ENCODE measurements around the gene MALL.
"Not testable (repeated sequence)": the region's sequence is repeated elsewhere in the genome, so short reads cannot be mapped to it uniquely, and the experiment has no call there.

MALL gene

DNA sequence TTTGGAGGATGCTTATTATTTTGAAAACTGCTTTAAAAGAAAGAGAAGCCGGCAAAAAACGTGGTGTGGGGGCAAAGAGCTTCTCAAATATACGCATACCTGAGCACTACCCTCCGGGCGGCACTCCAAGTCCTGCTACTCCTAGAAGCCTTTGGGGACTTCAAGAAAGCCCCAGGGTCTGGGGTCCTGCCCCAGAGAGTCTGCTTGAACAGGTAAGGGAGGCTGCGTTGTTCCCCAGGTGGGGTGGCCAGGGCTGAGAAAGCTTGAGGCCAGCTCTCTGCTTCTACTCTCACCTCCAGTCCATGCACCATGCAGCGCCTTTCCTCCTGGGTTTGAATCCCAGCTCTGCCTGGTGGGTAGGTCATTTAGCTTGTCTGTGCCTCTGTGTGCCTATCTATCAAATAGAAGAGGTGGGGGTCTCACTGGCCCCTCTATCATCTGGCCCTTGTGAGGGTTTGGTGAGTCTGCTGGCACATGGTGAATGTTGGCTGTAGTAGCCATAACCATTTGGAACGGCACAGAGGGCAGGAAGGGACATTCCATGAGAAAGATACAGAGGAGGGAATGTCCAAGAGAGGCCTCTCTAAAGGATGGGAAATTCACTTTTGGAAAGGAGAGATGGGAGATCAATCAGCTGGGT, 19.5 kb downstream of the MALL start:
- H3K27me3 ChIP-seq (ENCODE audit: control insufficient read depth in 1 of 2, insufficient read depth in 2 of 2, low read length in 2 of 2) = no peaks in the 10 kb centered on the region
- H3K27ac ChIP-seq (ENCODE audit: low read length) = no peak overlapping the region
- H3K36me3 ChIP-seq (ENCODE audit: control insufficient read depth in 2 of 2, insufficient read depth in 2 of 2, low read length in 2 of 2) = no peaks in the 10 kb centered on the region
- H3K4me3 ChIP-seq (ENCODE audit: low read length in 2 of 2) = no peak overlapping the region
- no peaks in the 10 kb centered on the region for H3K9me3 ChIP-seq (ENCODE audit: control insufficient read depth in 2 of 2, low read length in 2 of 2)
- H3K4me1 ChIP-seq (ENCODE audit: control insufficient read depth, insufficient read depth, low read length) = peaks cover 4% of the 10 kb centered on the region
- H3K9ac ChIP-seq (ENCODE audit: low read length in 2 of 2) = no peak overlapping the region

DNA sequence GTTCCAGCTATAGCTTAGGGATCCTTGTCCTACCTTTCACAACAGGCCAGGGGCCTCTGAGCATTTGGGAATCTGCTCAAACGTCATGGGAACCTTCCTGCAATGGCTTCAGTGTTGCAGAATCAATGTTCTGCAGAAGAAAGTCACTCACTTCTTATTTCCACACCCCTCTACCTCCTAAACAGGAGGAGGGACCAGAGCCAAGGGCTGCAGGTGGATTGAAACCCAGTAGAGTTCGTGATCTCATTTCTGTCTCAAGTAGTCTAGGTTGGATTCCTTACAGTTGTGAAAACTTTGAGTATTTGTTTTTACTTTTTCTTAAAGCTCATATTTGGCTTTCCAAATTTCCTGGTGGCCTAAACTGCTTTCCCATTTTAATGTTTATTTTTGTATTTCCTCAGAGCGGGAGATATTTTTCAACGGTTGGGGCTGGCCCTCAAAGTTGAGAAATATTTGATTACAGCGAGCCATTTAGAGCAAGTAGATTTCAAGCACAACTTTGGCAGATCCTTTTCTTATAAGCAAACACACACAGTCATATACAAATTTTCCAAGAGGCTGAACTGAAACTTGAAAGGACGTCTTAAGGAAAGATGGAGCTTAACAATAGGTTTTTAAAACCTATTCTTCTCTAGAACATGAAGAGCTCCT, 20.6 kb downstream of the MALL start:
- H3K4me1 ChIP-seq (ENCODE audit: control insufficient read depth, insufficient read depth, low read length); H3K36me3 ChIP-seq (ENCODE audit: control insufficient read depth in 2 of 2, insufficient read depth in 2 of 2, low read length in 2 of 2); H3K27ac ChIP-seq (ENCODE audit: low read length); H3K27me3 ChIP-seq (ENCODE audit: control insufficient read depth in 1 of 2, insufficient read depth in 2 of 2, low read length in 2 of 2); H3K4me3 ChIP-seq (ENCODE audit: low read length in 2 of 2); H3K9ac ChIP-seq (ENCODE audit: low read length in 2 of 2); H3K9me3 ChIP-seq (ENCODE audit: control insufficient read depth in 2 of 2, low read length in 2 of 2): not testable (repeated sequence)

DNA sequence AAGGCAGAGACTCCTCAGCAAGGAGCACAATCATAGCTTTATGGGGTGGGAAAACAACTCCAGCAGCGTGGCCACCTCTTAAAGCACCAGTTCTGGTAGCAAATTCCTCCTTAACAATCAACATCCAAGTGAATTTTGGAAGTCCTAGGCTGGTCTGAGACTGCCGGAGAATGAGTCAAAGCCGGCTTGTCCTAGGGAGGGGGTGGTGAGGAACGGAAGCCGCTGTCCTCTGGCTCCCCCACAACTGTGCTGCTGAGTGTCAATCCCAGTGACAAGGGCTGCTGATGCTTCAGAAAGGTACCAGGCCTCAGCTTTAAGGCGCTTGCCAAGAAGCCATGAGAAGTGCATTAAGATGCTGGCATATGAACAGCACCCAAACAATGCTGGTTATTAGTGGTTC, 21.7 kb downstream of the MALL start:
- not testable (repeated sequence) for H3K36me3 ChIP-seq (ENCODE audit: control insufficient read depth in 2 of 2, insufficient read depth in 2 of 2, low read length in 2 of 2); H3K4me3 ChIP-seq (ENCODE audit: low read length in 2 of 2); H3K27ac ChIP-seq (ENCODE audit: low read length); H3K9me3 ChIP-seq (ENCODE audit: control insufficient read depth in 2 of 2, low read length in 2 of 2); H3K4me1 ChIP-seq (ENCODE audit: control insufficient read depth, insufficient read depth, low read length); H3K27me3 ChIP-seq (ENCODE audit: control insufficient read depth in 1 of 2, insufficient read depth in 2 of 2, low read length in 2 of 2); H3K9ac ChIP-seq (ENCODE audit: low read length in 2 of 2)

DNA sequence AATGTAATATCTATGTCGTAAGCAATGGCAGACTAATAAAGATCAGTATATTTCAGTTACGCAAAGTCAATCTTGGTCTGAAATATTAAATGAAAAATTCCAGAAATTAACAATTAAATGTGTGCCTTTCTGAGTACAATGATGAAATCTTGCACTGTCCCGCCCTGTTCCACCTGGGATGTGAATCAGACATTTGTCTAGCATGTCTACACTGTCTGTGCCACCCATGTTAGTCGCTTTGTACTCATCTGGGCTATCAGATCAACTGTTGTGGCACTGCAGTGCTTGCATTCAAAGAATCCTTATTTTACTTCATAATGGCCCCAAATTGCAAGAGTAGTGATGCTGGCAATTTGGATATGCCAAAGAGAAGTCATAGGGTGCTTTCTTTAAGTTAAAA, 25.5 kb downstream of the MALL start:
- H3K4me3 ChIP-seq (ENCODE audit: low read length in 2 of 2); H3K36me3 ChIP-seq (ENCODE audit: control insufficient read depth in 2 of 2, insufficient read depth in 2 of 2, low read length in 2 of 2); H3K9ac ChIP-seq (ENCODE audit: low read length in 2 of 2); H3K9me3 ChIP-seq (ENCODE audit: control insufficient read depth in 2 of 2, low read length in 2 of 2); H3K27me3 ChIP-seq (ENCODE audit: control insufficient read depth in 1 of 2, insufficient read depth in 2 of 2, low read length in 2 of 2); H3K4me1 ChIP-seq (ENCODE audit: control insufficient read depth, insufficient read depth, low read length); H3K27ac ChIP-seq (ENCODE audit: low read length): not testable (repeated sequence)

DNA sequence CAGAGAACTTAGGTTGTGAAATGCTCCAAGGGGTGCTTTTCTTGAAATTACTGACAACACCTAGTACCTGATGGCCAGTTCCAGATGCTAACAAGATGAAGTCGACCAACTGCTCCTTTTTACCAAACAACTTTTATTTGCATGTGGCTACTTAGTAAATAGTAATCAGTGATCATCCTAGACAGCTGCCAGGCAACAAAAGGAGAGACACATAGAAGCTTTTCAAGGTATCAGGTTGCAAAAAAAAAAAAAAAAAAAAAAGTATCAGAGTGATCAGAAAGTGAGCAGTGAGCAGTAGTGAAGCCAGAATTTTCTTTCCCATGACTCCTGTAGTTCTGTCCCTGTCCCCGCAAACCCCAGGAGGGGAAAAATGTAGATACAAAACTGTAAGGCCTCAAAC, 31.9 kb downstream of the MALL start:
- not testable (repeated sequence) for H3K4me1 ChIP-seq (ENCODE audit: control insufficient read depth, insufficient read depth, low read length); H3K36me3 ChIP-seq (ENCODE audit: control insufficient read depth in 2 of 2, insufficient read depth in 2 of 2, low read length in 2 of 2); H3K4me3 ChIP-seq (ENCODE audit: low read length in 2 of 2); H3K27ac ChIP-seq (ENCODE audit: low read length); H3K9ac ChIP-seq (ENCODE audit: low read length in 2 of 2); H3K27me3 ChIP-seq (ENCODE audit: control insufficient read depth in 1 of 2, insufficient read depth in 2 of 2, low read length in 2 of 2); H3K9me3 ChIP-seq (ENCODE audit: control insufficient read depth in 2 of 2, low read length in 2 of 2)

DNA sequence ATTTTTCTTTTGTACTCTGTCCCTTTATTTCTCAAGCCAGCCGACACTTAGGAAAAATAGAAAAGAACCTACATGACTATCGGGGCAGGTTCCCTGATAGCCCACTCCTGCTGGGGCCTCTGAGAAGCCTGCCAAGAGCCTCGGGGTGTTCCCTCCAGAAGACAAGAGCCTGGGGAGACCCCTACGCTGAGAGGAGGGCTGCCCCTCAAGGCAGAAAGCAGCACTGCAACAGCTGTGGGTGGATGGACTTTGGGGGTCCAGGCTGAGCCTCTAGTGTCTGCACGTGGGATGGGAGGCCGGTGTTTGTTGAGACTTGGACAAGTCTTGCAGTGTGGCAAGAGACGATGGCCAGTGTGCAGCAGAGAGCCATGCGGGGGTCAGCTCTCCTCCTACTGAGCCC, 32.5 kb downstream of the MALL start:
- not testable (repeated sequence) for H3K4me3 ChIP-seq (ENCODE audit: low read length in 2 of 2); H3K36me3 ChIP-seq (ENCODE audit: control insufficient read depth in 2 of 2, insufficient read depth in 2 of 2, low read length in 2 of 2); H3K27me3 ChIP-seq (ENCODE audit: control insufficient read depth in 1 of 2, insufficient read depth in 2 of 2, low read length in 2 of 2); H3K9me3 ChIP-seq (ENCODE audit: control insufficient read depth in 2 of 2, low read length in 2 of 2); H3K27ac ChIP-seq (ENCODE audit: low read length); H3K4me1 ChIP-seq (ENCODE audit: control insufficient read depth, insufficient read depth, low read length); H3K9ac ChIP-seq (ENCODE audit: low read length in 2 of 2)

DNA sequence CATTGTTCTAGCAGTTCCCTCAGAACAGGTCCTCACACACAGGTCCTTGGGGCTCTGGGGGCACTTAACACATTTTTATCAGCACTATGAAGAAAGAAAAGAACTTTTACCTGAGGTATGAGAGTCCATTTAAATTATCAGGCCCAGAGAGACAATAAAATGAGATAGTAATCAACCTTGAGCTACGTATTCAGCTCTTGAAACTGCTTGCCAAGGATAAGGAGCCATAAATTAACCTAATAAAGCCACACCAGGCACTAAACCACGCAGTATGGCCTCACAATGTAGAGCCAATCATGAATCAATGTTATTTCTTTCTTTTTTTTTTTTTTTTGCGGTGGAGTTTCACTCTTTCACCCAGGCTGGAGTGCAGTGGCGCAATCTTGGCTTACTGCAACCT, 37.5 kb downstream of the MALL start:
- not testable (repeated sequence) for H3K4me3 ChIP-seq (ENCODE audit: low read length in 2 of 2); H3K4me1 ChIP-seq (ENCODE audit: control insufficient read depth, insufficient read depth, low read length); H3K9ac ChIP-seq (ENCODE audit: low read length in 2 of 2); H3K36me3 ChIP-seq (ENCODE audit: control insufficient read depth in 2 of 2, insufficient read depth in 2 of 2, low read length in 2 of 2); H3K27me3 ChIP-seq (ENCODE audit: control insufficient read depth in 1 of 2, insufficient read depth in 2 of 2, low read length in 2 of 2); H3K27ac ChIP-seq (ENCODE audit: low read length); H3K9me3 ChIP-seq (ENCODE audit: control insufficient read depth in 2 of 2, low read length in 2 of 2)

DNA sequence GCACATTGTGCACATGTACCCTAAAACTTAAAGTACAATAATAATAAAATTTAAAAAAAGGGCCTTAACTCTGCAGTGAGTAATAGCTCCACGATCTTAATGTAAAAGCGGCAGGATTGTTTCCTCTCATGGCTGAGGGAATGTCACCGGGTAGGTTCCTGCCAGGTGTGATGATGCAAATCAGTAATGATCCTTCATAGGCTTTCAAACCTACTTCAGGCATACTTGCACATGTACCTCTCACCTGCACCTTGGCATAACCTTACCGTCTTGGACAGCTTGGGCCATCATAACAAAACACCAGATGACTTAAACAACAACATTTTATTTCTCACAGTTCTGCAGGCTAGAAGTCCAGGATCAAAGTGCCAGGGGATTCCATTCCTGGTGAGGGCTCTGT, 39.7 kb downstream of the MALL start:
- not testable (repeated sequence) for H3K4me3 ChIP-seq (ENCODE audit: low read length in 2 of 2); H3K9ac ChIP-seq (ENCODE audit: low read length in 2 of 2); H3K9me3 ChIP-seq (ENCODE audit: control insufficient read depth in 2 of 2, low read length in 2 of 2); H3K27ac ChIP-seq (ENCODE audit: low read length); H3K27me3 ChIP-seq (ENCODE audit: control insufficient read depth in 1 of 2, insufficient read depth in 2 of 2, low read length in 2 of 2); H3K36me3 ChIP-seq (ENCODE audit: control insufficient read depth in 2 of 2, insufficient read depth in 2 of 2, low read length in 2 of 2); H3K4me1 ChIP-seq (ENCODE audit: control insufficient read depth, insufficient read depth, low read length)

DNA sequence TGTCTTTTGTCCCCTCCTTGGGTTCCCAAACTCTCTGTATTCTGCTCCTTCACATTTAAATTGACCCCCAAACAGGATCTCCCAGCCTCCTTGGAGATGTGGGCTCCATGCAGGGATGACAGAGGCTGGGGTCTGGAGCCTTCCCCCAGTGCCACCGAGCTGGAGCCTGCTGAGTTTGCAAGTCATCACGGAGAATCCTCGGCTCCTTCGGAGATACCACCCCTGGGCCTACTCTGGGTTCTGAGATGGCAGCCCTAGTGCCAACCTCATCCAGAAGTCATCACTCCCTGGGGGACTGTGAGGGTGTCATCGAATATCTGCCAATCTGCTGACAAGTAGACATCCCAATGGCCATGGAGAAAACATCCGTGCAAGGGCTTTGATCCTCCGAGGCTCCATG, 45.8 kb downstream of the MALL start:
- H3K9me3 ChIP-seq (ENCODE audit: control insufficient read depth in 2 of 2, low read length in 2 of 2); H3K36me3 ChIP-seq (ENCODE audit: control insufficient read depth in 2 of 2, insufficient read depth in 2 of 2, low read length in 2 of 2); H3K4me1 ChIP-seq (ENCODE audit: control insufficient read depth, insufficient read depth, low read length); H3K27ac ChIP-seq (ENCODE audit: low read length); H3K4me3 ChIP-seq (ENCODE audit: low read length in 2 of 2); H3K9ac ChIP-seq (ENCODE audit: low read length in 2 of 2); H3K27me3 ChIP-seq (ENCODE audit: control insufficient read depth in 1 of 2, insufficient read depth in 2 of 2, low read length in 2 of 2): not testable (repeated sequence)

DNA sequence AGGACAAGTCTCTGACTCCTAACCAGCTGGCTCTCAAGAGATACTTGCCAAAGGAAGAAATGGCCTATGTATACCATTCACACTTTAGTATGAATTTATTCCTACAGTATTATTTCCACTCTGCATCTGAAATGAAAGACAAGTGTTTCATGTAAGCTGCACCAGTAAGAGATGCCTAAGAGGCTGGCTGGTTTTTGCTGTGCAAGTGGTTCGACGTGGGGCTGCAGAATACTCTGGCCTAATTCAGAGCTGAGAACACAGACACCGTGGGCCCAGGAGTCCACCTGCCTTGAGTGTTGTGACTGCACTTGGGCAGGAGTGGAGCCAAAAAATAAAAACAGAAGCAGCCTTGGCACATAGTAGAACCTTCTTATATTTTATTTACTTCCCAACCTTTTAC, 47.5 kb downstream of the MALL start:
- H3K4me3 ChIP-seq (ENCODE audit: low read length in 2 of 2); H3K27ac ChIP-seq (ENCODE audit: low read length); H3K36me3 ChIP-seq (ENCODE audit: control insufficient read depth in 2 of 2, insufficient read depth in 2 of 2, low read length in 2 of 2); H3K9me3 ChIP-seq (ENCODE audit: control insufficient read depth in 2 of 2, low read length in 2 of 2); H3K27me3 ChIP-seq (ENCODE audit: control insufficient read depth in 1 of 2, insufficient read depth in 2 of 2, low read length in 2 of 2); H3K9ac ChIP-seq (ENCODE audit: low read length in 2 of 2); H3K4me1 ChIP-seq (ENCODE audit: control insufficient read depth, insufficient read depth, low read length): not testable (repeated sequence)

DNA sequence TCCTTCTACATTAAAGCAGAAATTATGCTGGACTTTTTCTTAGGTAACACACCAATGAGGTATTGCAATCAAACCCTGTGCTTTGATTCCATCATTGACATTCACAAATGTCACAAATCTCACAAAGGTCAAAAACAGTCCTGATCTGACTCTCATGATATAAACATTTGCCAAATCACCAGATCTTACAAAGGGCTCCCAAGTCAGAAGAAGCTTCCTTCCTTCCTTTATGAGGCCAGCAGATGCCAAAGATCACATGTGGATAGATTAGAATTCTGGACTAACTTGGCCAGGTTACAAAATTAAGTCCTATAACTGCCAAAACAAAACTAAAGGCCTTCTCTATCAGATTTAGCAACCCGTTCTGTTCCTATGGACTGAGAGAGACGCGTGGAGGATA, 53.3 kb downstream of the MALL start:
- not testable (repeated sequence) for H3K27ac ChIP-seq (ENCODE audit: low read length); H3K4me1 ChIP-seq (ENCODE audit: control insufficient read depth, insufficient read depth, low read length); H3K27me3 ChIP-seq (ENCODE audit: control insufficient read depth in 1 of 2, insufficient read depth in 2 of 2, low read length in 2 of 2); H3K9ac ChIP-seq (ENCODE audit: low read length in 2 of 2); H3K36me3 ChIP-seq (ENCODE audit: control insufficient read depth in 2 of 2, insufficient read depth in 2 of 2, low read length in 2 of 2); H3K9me3 ChIP-seq (ENCODE audit: control insufficient read depth in 2 of 2, low read length in 2 of 2); H3K4me3 ChIP-seq (ENCODE audit: low read length in 2 of 2)

All from stomach smooth muscle (tissue), 2 donors.